GM21367 (cell line): ENCODE data around the gene CEACAM19.
"Not testable (repeated sequence)": the region's sequence is repeated elsewhere in the genome, so short reads cannot be mapped to it uniquely, and the experiment has no call there.

Experiments
- ATAC-seq: cut with Tn5 transposase; IDR thresholded peaks from one replicate; pipeline ENCODE4 v1.9.1; 2021; ENCODE audit not compliant: unreplicated experiment

The CEACAM19 gene

GRCh38 chr19:44671400-44671799 is at the start of gene CEACAM19:
TSS of gene CEACAM19 (plus strand) at chr19:44671482. CDS start at chr19:44671932, 450 bp downstream.
- ATAC-seq = no peak

DNA sequence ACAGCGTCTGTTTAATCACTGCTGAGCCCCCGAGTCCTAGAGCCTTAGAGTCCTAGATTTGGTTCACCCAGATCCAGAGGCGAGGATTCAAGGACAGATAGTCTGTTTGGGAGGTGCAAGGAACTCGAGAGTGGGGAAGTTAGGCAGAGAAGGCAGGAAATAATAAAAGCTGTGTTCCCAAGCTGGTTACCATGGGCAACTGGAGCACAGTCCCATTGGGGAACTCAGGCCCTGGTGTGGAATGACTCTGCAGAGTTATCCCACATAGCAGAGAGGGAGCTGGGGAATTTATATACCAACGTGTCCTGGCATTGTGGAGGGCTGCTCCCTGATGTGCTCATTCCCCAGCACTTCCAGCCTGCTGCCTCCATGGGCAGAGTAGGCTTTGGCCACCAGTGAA is 48.2 kb upstream of the CEACAM19 start:
- no peak for ATAC-seq

DNA sequence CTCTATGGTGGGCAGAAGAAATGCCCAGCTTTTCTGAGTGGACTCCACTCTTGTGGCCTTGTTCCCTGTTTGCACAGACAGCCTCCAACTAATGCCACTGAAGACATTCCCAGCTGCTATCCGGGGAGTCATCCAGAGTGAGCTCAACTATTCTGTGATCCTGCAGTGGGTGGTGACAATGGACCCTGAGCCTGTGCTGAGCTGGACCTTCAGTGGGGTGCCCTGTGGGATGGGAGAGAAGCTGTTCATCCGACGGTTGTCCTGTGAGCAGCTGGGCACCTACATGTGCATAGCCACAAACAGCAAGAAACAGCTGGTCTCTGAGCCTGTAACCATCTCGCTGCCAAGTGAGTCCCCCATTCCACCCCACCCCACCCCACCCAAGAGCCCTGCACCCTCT is 47.7 kb upstream of the CEACAM19 start:
- no peak for ATAC-seq

DNA sequence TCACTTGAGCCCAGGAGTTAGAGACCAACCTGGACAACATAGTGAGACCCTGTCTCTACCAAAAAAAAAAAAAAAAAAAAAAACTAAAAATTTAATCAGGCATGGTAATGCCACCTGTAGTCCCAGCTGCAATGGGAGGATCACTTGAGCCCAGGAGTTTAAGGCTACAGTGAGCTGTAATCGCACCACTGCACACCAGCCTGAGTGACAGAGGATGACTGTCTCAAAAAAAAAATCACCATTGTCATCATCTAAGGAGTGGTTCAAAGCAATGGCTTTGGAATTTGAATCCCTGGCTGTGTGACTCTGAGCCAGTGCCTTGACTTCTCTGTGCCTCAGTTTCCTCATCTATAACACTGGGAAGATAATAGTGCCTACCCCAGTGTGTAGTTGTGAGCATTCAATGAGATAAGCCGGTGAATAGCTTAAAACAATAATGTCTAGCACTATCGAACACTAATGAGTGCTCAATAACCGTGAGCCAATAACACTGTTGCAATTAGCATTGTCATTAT is 46.4 kb upstream of the CEACAM19 start:
- ATAC-seq = no peak

DNA sequence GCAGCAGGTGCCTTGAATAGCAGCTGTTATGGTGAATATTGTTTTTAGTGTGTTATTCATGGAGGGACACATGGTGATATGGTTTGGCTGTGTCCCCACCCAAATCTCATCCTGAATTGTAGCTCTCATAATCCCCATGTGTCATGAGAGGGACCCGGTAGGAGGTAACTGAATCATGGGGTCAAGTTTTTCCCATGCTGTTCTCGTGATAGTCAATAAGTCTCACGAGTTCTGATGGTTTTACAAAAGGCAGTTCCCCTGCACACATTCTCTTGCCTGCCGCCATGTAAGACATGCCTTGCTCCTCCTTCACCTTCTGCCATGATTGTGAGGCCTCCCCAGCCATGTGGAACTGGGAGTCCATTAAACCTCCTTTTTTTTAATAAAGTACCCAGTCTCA is 45.6 kb upstream of the CEACAM19 start:
- ATAC-seq = not testable (repeated sequence)

DNA sequence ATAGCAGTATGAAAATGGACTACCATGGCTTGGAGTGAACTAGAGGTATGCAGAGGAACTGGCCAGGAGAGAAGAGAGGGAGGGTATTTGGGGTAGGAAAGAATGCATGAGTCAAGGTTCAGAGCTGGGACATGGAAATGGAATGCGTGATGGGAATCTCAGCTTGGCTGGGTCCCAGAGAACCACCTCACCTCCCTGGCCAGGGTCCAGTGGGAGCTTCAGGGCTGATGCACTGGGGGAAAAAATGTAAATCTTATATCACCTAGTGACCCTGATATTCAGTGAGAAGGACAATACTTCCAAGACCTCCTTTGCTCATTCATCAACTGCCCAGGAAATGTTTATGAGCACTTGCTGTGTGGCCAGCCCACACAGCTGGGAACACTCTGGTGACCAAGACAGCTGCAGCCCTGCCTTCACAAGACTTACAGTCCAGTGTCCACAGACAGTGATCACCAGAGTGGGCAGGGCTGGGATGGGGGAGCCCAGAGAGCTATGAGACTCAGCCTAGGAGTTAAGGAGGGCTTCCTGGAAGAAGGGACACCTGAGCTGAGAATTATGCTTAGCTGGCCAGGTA is 45.1 kb upstream of the CEACAM19 start:
- ATAC-seq = no peak

DNA sequence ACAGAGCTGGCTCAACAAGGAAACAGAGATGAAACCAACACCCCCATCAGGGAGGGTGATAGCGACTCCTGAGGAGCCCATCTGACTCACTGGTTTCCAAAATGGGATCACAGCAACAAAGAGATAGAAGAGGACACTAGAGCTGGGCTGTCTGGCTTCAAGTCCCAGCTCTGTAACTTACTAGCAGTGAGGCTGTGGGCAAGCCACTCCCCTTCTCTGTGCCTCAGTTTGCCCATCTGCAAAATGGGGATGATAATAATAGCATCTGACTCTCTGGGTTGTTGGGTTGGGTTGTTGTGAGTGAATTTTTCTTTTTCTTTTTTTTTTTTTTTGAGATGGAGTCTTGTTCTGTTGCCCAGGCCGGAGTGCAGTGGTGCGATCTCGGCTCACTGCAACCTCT is 43.7 kb upstream of the CEACAM19 start:
- ATAC-seq = no peak

DNA sequence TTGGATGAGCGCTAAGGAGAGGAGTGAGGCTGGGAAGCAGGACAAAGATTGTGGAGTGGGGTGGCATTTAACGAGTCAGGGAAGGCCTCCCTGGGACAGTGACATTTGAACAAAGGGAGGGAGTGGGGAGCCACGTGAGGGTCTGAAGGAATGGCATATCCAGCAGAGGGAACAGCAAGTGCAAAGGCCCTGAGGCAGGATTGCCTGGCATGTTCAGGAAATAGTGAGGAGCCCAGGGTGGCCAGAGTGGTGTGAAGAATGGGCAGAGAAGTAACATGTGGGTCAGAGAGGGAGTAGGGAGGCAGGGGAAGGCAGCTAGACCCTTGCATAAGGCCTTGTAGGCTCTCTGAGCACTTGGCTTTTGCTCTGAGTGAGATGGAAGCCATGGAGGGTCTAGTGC is 42.5 kb upstream of the CEACAM19 start:
- no peak for ATAC-seq

DNA sequence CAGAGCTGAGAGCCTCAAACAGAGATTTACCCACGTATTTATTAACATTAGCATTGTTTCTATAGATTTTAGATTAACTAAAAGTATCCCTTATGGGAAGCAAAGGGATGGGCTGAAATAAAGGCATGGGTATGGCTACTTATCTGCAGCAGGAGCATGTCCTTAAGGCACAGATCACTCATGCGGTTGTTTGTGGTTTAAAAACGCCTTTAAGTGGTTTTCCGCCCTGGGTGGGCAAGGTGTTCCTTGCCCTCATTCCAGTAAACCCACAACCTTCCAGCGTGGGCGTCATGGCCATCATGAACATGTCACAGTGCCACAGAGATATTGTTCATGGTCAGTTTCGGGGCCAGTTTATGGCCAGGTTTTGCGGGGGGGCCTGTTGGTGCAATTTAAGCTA is 39.7 kb upstream of the CEACAM19 start:
- not testable (repeated sequence) for ATAC-seq

DNA sequence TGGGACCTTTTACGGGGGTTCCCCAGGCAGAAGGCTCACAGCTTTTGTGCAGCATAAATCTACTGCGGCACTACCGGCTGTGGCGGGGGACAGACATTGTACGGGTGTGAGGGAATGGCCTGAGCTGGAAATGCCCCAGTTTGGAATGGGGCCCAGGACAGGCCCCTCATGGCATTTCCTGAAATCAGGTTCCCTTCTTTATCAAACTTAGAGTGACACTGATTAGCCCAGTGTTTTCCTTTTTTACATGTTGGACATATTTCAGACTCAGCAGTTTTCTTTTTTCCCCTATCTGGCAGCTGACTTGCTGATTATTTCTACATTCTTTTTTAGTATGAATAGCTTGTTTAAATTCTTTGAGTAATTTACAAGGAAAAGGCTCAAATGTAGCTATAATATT is 37.2 kb upstream of the CEACAM19 start:
- ATAC-seq = not testable (repeated sequence)

- no peak for ATAC-seq
These were observed 36.5 kb upstream of the CEACAM19 start for GRCh38 chr19:44634785-44635184.

DNA sequence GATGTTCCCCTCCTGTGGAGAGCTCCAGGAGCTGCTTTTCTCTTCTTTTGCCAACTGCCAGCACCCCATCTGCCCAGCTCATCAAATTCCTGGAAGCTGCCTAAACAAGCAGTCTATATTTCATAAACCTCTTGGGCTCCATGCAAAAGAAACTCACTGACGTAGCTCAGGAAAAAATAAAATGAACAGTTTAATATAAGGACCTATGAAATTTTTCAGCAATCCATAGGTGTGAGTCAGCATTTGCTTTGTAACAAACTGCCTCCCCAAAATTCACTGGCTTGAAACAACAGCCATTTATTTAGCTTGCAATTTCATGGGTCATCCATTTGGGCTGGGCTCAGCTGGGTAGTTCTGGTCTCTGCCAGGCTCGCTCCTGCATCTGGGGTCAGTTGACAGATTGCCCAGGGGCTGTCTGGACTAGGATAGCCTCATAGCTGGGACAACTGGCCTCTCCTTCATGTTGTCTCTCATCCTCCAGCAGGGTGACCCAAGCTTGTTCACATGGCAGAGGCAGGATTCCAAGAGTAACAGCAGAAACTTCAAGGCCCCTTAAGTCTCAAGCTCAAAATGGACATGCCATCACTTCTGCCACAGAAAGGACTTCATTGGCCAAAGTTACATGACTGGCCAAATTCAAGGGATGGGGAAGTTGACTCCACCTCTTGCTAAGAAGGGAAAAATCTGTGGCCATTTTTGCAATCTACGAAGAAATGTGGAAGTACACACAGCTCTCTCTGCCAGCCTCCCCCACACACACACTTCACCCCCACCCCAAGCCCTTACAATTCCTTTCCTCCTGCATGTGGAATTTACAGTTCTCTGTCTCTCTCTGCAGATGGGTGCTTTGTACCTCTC is 35.5 kb upstream of the CEACAM19 start:
- ATAC-seq = no peak

- no peak for ATAC-seq
These were observed 34.6 kb upstream of the CEACAM19 start for GRCh38 chr19:44636439-44637389.

- no peak for ATAC-seq
These were observed 33.9 kb upstream of the CEACAM19 start for GRCh38 chr19:44637390-44637764.

GRCh38 chr19:44640518-44640917 is 30.8 kb upstream of the CEACAM19 start:
- ATAC-seq = no peak

GRCh38 chr19:44641501-44642265 is 29.6 kb upstream of the CEACAM19 start:
- no peak for ATAC-seq

DNA sequence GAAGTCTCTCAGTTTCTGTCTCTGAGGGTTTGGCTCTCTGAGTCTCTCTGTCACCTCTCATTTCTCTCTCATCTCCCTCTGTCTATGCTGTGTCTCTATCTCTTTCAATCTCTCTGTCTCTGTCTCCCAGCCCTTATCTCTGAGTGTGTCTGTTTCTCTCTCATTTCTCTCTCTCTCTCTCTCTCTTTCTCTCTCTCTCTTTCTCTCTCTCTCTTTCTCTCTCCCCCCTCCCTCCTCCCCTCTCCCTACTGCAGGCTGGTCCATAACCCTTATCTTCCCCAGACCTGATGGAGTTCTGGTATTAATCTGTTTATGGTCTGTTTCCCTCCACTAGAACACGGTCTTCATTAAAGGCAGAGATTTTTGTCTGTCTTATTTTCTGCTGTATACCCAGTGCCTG is 28.9 kb upstream of the CEACAM19 start:
- no peak for ATAC-seq

GRCh38 chr19:44643605-44644401 is 27.5 kb upstream of the CEACAM19 start, which contains the start of gene PVR:
TSS of gene PVR (plus strand) at chr19:44643910. CDS start at chr19:44644097, 187 bp downstream.
- ATAC-seq = no peak

- no peak for ATAC-seq
These were observed 26.8 kb upstream of the CEACAM19 start for GRCh38 chr19:44644402-44645016.
